ENCODE measurements around the gene LRRC61. TPM values are rescaled to one million over a fixed set of nuclear protein-coding genes. Genes with fewer than 3 reads are reported as not detected.

Gene LRRC61
- 67.6 and 75.2 TPM in 2 replicates for total RNA-seq (2014; rRNA removed; shearing (Covaris generic))
- polyA plus RNA-seq (2016; fragmentation: Nextera tagmentation; extraction: Ambion mirVana), result 29.7 and 34.7 TPM in 2 replicates
- long read RNA-seq, partial matches to known transcripts, result 0 of 4 reads
- long read RNA-seq, other reads (novel, unspliced or antisense), result 2 of 4 reads

- H3K9me3 Mint-ChIP-seq, result no peaks in the 10 kb centered on the region
- peaks cover 14% of the 10 kb centered on the region for H3F3A ChIP-seq (replicated peaks; ENCODE audit: low read depth)
- H4K20me1 ChIP-seq (replicated peaks; ENCODE audit: insufficient read depth), result no peaks in the 10 kb centered on the region
- peak within 1 kb of the TSS; percentile 72 for H3K27ac ChIP-seq (ENCODE audit: low read depth)
- peak within 1 kb of the TSS; percentile 56 for H2AFZ ChIP-seq
- H3K36me3 Mint-ChIP-seq (ENCODE audit: low read depth), result peaks cover 20% of the 10 kb centered on the region; the same call in 2 of the 3 replicates
- TF ChIP-seq ZNF114 (CRISPR knock-in tag; IDR thresholded peaks at IDR 0.05) (no peak), POLR2AphosphoS5 (IDR thresholded peaks at IDR 0.05; ENCODE audit: low read depth) (peak; percentile 74), ZNF462 (CRISPR knock-in tag; IDR thresholded peaks at IDR 0.05) (no peak), ETS1 (IDR thresholded peaks at IDR 0.05) (peak; percentile 75), CTCF (conservative IDR thresholded peaks at IDR 0.05; ENCODE audit: low read depth in 2 of 2) (peak in 1 of 2 experiments; percentile 12; a peak in 2 of 4 replicates)
- H3K79me2 ChIP-seq (replicated peaks; ENCODE audit: insufficient read depth), result peaks cover 36% of the 10 kb centered on the region
- DNase-seq (ENCODE audit: low spot score) (peak; percentile 91), ATAC-seq (peak; percentile 85)
- H3K9me2 ChIP-seq (ENCODE audit: insufficient read depth), result peaks cover 8% of the 10 kb centered on the region; the same call in 1 of the 2 replicates
- 0 out of 2 replicates have a peak, but pooled peaks cover 2% of the 10 kb centered on the region for H3K27me3 ChIP-seq (ENCODE audit: insufficient read depth)
- H3K27ac Mint-ChIP-seq, result no peak within 1 kb of the TSS
- peak within 1 kb of the TSS; percentile 98 for H3K4me2 ChIP-seq
- H3K36me3 ChIP-seq (ENCODE audit: insufficient read depth), result peaks cover 20% of the 10 kb centered on the region; the same call in 1 of the 2 replicates
- H3K27me3 Mint-ChIP-seq (ENCODE audit: insufficient read depth, low read depth, poor library complexity), result peaks cover 17% of the 10 kb centered on the region
- peak within 1 kb of the TSS; percentile 85 for H3K4me3 ChIP-seq
- peaks cover 43% of the 10 kb centered on the region for H3K4me1 ChIP-seq (ENCODE audit: insufficient read depth)
- H3K4me3 Mint-ChIP-seq, result peak within 1 kb of the TSS; percentile 76
- H3K4me1 Mint-ChIP-seq, result peaks cover 30% of the 10 kb centered on the region
Measured at GRCh38 chr7:150322833-150323681, at the start of gene LRRC61, which contains the start of gene ACTR3C. Gene LRRC61, plus strand, starts transcription at chr7:150323355. Its CDS starts 13,507 bp downstream, at chr7:150336862. Gene ACTR3C, minus strand, starts transcription at chr7:150323545. Its CDS starts 28,249 bp downstream, at chr7:150295296.
